Neutrophil (primary cell): ENCODE results near the gene HIRIP3.

Source experiments
- H3K27ac ChIP-seq: fragments of 200-600 bp; sonication (generic); 2 replicates; pipeline ENCODE4 v1.5.1; 2016; ENCODE audit warnings: mild to moderate bottlenecking, moderate library complexity
- H3K27me3 ChIP-seq: fragments of 200-600 bp; sonication (generic); 2 replicates; pipeline ENCODE4 v1.6.0; 2016; ENCODE audit warnings: mild to moderate bottlenecking
- H3K36me3 ChIP-seq: fragments of 200-600 bp; sonication (generic); 2 replicates; pipeline ENCODE4 v1.5.1; 2017
- H3K4me1 ChIP-seq, 2 experiments: fragments of 200-600 bp in 1 of 2; sonication (generic) in 1 of 2; 1 replicate in 1 of 2; 2 replicates in 1 of 2; pipeline versions ENCODE4 v1.5.1 to v1.6.1; 2013 to 2016; ENCODE audit warnings: low read depth in 1 of 2, low read length in 1 of 2, mild to moderate bottlenecking in 1 of 2, moderate library complexity in 1 of 2; ENCODE audit not compliant: control insufficient read depth in 1 of 2, insufficient read depth in 1 of 2
- H3K4me3 ChIP-seq, 2 experiments: fragments of 200-600 bp in 1 of 2; sonication (generic) in 1 of 2; 1 replicate in 1 of 2; 2 replicates in 1 of 2; pipeline ENCODE4 v1.5.1; 2013 to 2016; ENCODE audit warnings: low read depth in 1 of 2, low read length in 1 of 2, mild to moderate bottlenecking in 1 of 2, moderate library complexity in 1 of 2
- H3K9me3 ChIP-seq: fragments of 200-600 bp; sonication (generic); 2 replicates; pipeline ENCODE4 v1.5.1; 2016
- CTCF ChIP-seq: fragments of 200-600 bp; sonication (generic); IDR thresholded peaks from 2 replicates; pipeline ENCODE4 v1.5.1; 2016; ENCODE audit warnings: antibody characterized with exemption

HIRIP3 gene

GRCh38 chr16:29992344-29992967 lies 3.0 kb downstream of the HIRIP3 start:
- Histone ChIP-seq H3K27ac (no peak overlapping the region), H3K4me1 (peaks cover 19 to 25% of the 10 kb centered on the region in 2 experiments), H3K27me3 (no peaks in the 10 kb centered on the region), H3K36me3 (peaks cover 60% of the 10 kb centered on the region), H3K9me3 (no peaks in the 10 kb centered on the region), H3K4me3 (no peak overlapping the region)
- TF ChIP-seq CTCF, result no peak

- H3K9me3 ChIP-seq, result no peaks in the 10 kb centered on the region
- no peak for TF ChIP-seq CTCF
- H3K27me3 ChIP-seq, result no peaks in the 10 kb centered on the region
- H3K4me1 ChIP-seq, result peaks cover 14 to 21% of the 10 kb centered on the region in 2 experiments
- no peak overlapping the region for H3K4me3 ChIP-seq
- peaks cover 69% of the 10 kb centered on the region for H3K36me3 ChIP-seq
- H3K27ac ChIP-seq, result no peak overlapping the region
These were observed 3.9 kb downstream of the HIRIP3 start for GRCh38 chr16:29991571-29991904.

GRCh38 chr16:29990883-29991570 lies 4.4 kb downstream of the HIRIP3 start:
- Histone ChIP-seq H3K4me1 (peaks cover 10 to 16% of the 10 kb centered on the region in 2 experiments), H3K36me3 (peaks cover 75% of the 10 kb centered on the region), H3K9me3 (no peaks in the 10 kb centered on the region), H3K27ac (no peak overlapping the region), H3K27me3 (no peaks in the 10 kb centered on the region), H3K4me3 (no peak overlapping the region)
- TF ChIP-seq CTCF, result no peak

GRCh38 chr16:29990034-29990433 lies 5.4 kb downstream of the HIRIP3 start:
- TF ChIP-seq CTCF, result no peak
- Histone ChIP-seq H3K36me3 (peaks cover 84% of the 10 kb centered on the region), H3K4me1 (peaks cover 7 to 13% of the 10 kb centered on the region in 2 experiments), H3K27ac (no peak overlapping the region), H3K9me3 (no peaks in the 10 kb centered on the region), H3K27me3 (no peaks in the 10 kb centered on the region), H3K4me3 (no peak overlapping the region)

- Histone ChIP-seq H3K4me3 (no peak overlapping the region), H3K27ac (no peak overlapping the region), H3K4me1 (peaks cover 0 to 6% of the 10 kb centered on the region in 2 experiments), H3K9me3 (no peaks in the 10 kb centered on the region), H3K36me3 (peaks cover 92% of the 10 kb centered on the region), H3K27me3 (no peaks in the 10 kb centered on the region)
- TF ChIP-seq CTCF, result no peak
These were observed 6.1 kb downstream of the HIRIP3 start for GRCh38 chr16:29989111-29989858.
